K562 (cell line): ENCODE results near the gene AMER3. TPM values are rescaled to one million over a fixed set of nuclear protein-coding genes. Genes with fewer than 3 reads are reported as not detected.

Experiments
- ATAC-seq: fragments of 200-7000 bp; cut with Tn5 transposase; 3 replicates; pipeline ENCODE4 v1.9.1; 2020; ENCODE audit warnings: moderate library complexity
- BruUV-seq: library from RNA; stranded (reverse); fragments of 400-500 nt; replicated peaks from 2 replicates; lab custom pipeline; 2021; lab: Mats Ljungman, UMichigan
- CTCF ChIA-PET: fragments of 300-600 bp; formaldehyde crosslinking; extraction: SDS; loops from one replicate; lab custom pipeline; 2021; ENCODE audit warnings: low intra/inter-chr PET ratio; lab: Yijun Ruan, JAX
- POLR2A ChIA-PET: fragments of 300-600, 350-650 bp; sonication (Branson Sonifier 250); formaldehyde crosslinking; extraction: SDS; loops from one replicate; lab custom pipeline; 2021; ENCODE audit warnings: antibody characterized with exemption, inconsistent platforms; lab: Yijun Ruan, JAX
- DNase-seq, 4 experiments: peaks; one replicate each; pipeline versions ENCODE4 v3.0.0 to v3.0.0-alpha.2; 2011 to 2018; ENCODE audit warnings: low spot score in 3 of 4, mixed read lengths in 3 of 4; ENCODE audit errors: extremely low read depth in 1 of 4
- FAIRE-seq: peaks from 2 replicates; lab custom pipeline; 2011; peaks lifted over from hg19 to GRCh38; lab: Jason Lieb, UNC
- H2AFZ ChIP-seq: 2 replicates; pipeline ENCODE4 v1.6.0; 2011; ENCODE audit warnings: low read depth, low read length, control low read depth, inconsistent platforms
- H3K27ac ChIP-seq: fragments of 200-600 bp; 3 replicates; pipeline ENCODE4 v1.8.0; 2011; ENCODE audit warnings: low read depth, mild to moderate bottlenecking, control low read depth, inconsistent platforms, low read length, moderate library complexity, mixed read lengths; ENCODE audit errors: extremely low read depth
- H3K27me3 ChIP-seq, 2 experiments: fragments of 300-600 bp in 1 of 2; 2 replicates in 1 of 2; 3 replicates in 1 of 2; pipeline versions ENCODE4 v1.6.0 to v1.8.0; 2011; ENCODE audit warnings: inconsistent platforms in 2 of 2, low read length in 2 of 2, mild to moderate bottlenecking in 1 of 2, mixed read lengths in 1 of 2, moderate library complexity in 1 of 2; ENCODE audit not compliant: control insufficient read depth in 2 of 2, insufficient read depth in 2 of 2
- H3K36me3 ChIP-seq: fragments of 300-600 bp; 3 replicates; pipeline ENCODE4 v1.8.0; 2011; ENCODE audit warnings: mild to moderate bottlenecking, low read length, inconsistent platforms; ENCODE audit not compliant: control insufficient read depth, insufficient read depth
- H3K4me1 ChIP-seq, 2 experiments: fragments of 200-600 bp in 1 of 2; replicated peaks in 1 of 2; 2 replicates in 1 of 2; 3 replicates in 1 of 2; pipeline versions ENCODE4 v1.5.1 to v1.8.0; 2011; ENCODE audit warnings: inconsistent platforms in 2 of 2, low read length in 2 of 2, mild to moderate bottlenecking in 1 of 2, mixed read lengths in 1 of 2, moderate library complexity in 1 of 2; ENCODE audit not compliant: control insufficient read depth in 2 of 2, insufficient read depth in 2 of 2
- H3K4me2 ChIP-seq: 2 replicates; pipeline ENCODE4 v1.6.1; 2011; ENCODE audit warnings: low read length, control low read depth, inconsistent platforms, mixed read lengths; ENCODE audit not compliant: insufficient read depth
- H3K4me3 ChIP-seq: fragments of 200-600 bp; sonication (generic), shearing (Covaris generic); 2 replicates; pipeline ENCODE4 v1.5.1; 2016; ENCODE audit warnings: control low read depth, inconsistent platforms
- H3K79me2 ChIP-seq: fragments of 200-600 bp; 3 replicates; pipeline ENCODE4 v1.8.0; 2011; ENCODE audit warnings: low read length, inconsistent platforms; ENCODE audit not compliant: control insufficient read depth, insufficient read depth
- H3K9ac ChIP-seq, 2 experiments: 2 replicates each; pipeline versions ENCODE4 v1.6.0 to v1.6.1; 2011; ENCODE audit warnings: low read depth in 2 of 2, low read length in 2 of 2, control low read depth in 1 of 2, inconsistent platforms in 1 of 2, mild to moderate bottlenecking in 1 of 2, mixed read lengths in 1 of 2; ENCODE audit not compliant: insufficient read depth in 1 of 2
- H3K9me1 ChIP-seq: one replicate; pipeline ENCODE4 v1.6.0; 2011; ENCODE audit warnings: inconsistent platforms, mild to moderate bottlenecking, low read length, moderate library complexity; ENCODE audit not compliant: control insufficient read depth, insufficient read depth
- H3K9me3 ChIP-seq: replicated peaks from 2 replicates; pipeline ENCODE4 v1.5.1; 2011; ENCODE audit warnings: low read depth, low read length, inconsistent platforms; ENCODE audit not compliant: control insufficient read depth, insufficient read depth
- H4K20me1 ChIP-seq: replicated peaks from 2 replicates; pipeline ENCODE4 v1.6.1; 2011; ENCODE audit warnings: low read length, inconsistent platforms, mixed read lengths; ENCODE audit not compliant: control insufficient read depth, insufficient read depth
- ADNP ChIP-seq: fragments of 200-800 bp; sonication (Bioruptor generic); IDR thresholded peaks from 2 replicates; pipeline ENCODE4 v1.6.1; 2016; ENCODE audit warnings: missing genetic modification characterization, missing compliant biosample characterization
- ASH1L ChIP-seq: fragments of 450-650 bp; IDR thresholded peaks from 2 replicates; pipeline ENCODE4 v1.6.1; 2018; ENCODE audit warnings: borderline replicate concordance, mild to moderate bottlenecking, low read depth; ENCODE audit not compliant: partially characterized antibody
- C11orf30 ChIP-seq: fragments of 450-650 bp; IDR thresholded peaks from 2 replicates; pipeline ENCODE4 v1.6.1; 2016; ENCODE audit warnings: low read depth, mild to moderate bottlenecking
- CCNT2 ChIP-seq: IDR thresholded peaks from 2 replicates; pipeline ENCODE4 v1.6.1; 2011; ENCODE audit warnings: borderline replicate concordance, low read depth, mild to moderate bottlenecking, moderate library complexity, mixed read lengths, low read length; ENCODE audit not compliant: insufficient read length; ENCODE audit errors: extremely low read depth
- ELF1 ChIP-seq: fragments of 200-800 bp; sonication (Bioruptor generic); IDR thresholded peaks from 2 replicates; pipeline ENCODE4 v1.6.1; 2016; ENCODE audit warnings: missing genetic modification characterization, missing compliant biosample characterization
- ETV5 ChIP-seq: sonication (generic); formaldehyde crosslinking; IDR thresholded peaks from 2 replicates; pipeline ENCODE4 v1.4.0; 2020; ENCODE audit warnings: low read depth, mild to moderate bottlenecking, missing genetic modification reagents
- EWSR1 ChIP-seq: fragments of 450-650 bp; IDR thresholded peaks from 2 replicates; pipeline ENCODE4 v1.6.1; 2018; ENCODE audit warnings: borderline replicate concordance, mild to moderate bottlenecking, low read depth, moderate library complexity; ENCODE audit not compliant: partially characterized antibody
- IFI16 ChIP-seq: fragments of 250-450 bp; sonication (Bioruptor Pico); IDR thresholded peaks from 2 replicates; pipeline ENCODE4 v2.1.2; 2022; ENCODE audit warnings: mild to moderate bottlenecking, inconsistent platforms
- LEF1 ChIP-seq: fragments of 450-650 bp; IDR thresholded peaks from 2 replicates; pipeline ENCODE4 v1.6.1; 2016; ENCODE audit warnings: mild to moderate bottlenecking
- MAZ ChIP-seq, 2 experiments: fragments of 450-650 bp in 1 of 2; sonication (generic) in 1 of 2; formaldehyde crosslinking; IDR thresholded peaks in 1 of 2; conservative IDR thresholded peaks in 1 of 2; 2 replicates each; pipeline versions ENCODE4 v1.4.0 to v1.5.0; 2020; ENCODE audit warnings: mild to moderate bottlenecking in 1 of 2, missing genetic modification reagents in 1 of 2
- MTA3 ChIP-seq: fragments of 450-650 bp; formaldehyde crosslinking; IDR thresholded peaks from 2 replicates; pipeline ENCODE4 v1.6.1; 2017; ENCODE audit warnings: mild to moderate bottlenecking, borderline replicate concordance
- PHF21A ChIP-seq: fragments of 450-650 bp; IDR thresholded peaks from 2 replicates; pipeline ENCODE4 v1.6.1; 2017; ENCODE audit warnings: low read depth, borderline replicate concordance
- SMARCA5 ChIP-seq: fragments of 450-650 bp; IDR thresholded peaks from 2 replicates; pipeline ENCODE4 v1.6.1; 2016
- THRAP3 ChIP-seq: fragments of 450-650 bp; IDR thresholded peaks from 2 replicates; pipeline ENCODE4 v1.6.1; 2016; ENCODE audit warnings: mild to moderate bottlenecking, inconsistent platforms, borderline replicate concordance
- ZNF143 ChIP-seq: sonication (generic); formaldehyde crosslinking; IDR thresholded peaks from 2 replicates; pipeline ENCODE4 v1.9.0; 2022; ENCODE audit warnings: mild to moderate bottlenecking, missing genetic modification reagents
- ZNF436 ChIP-seq: fragments of 250-450, 450-650 bp; sonication (Bioruptor Pico); formaldehyde crosslinking; IDR thresholded peaks from 2 replicates; pipeline ENCODE4 v1.7.0; 2020; ENCODE audit warnings: mild to moderate bottlenecking
- ZNF444 ChIP-seq: fragments of 250-450 bp; sonication (Bioruptor Pico); IDR thresholded peaks from 2 replicates; pipeline ENCODE4 v1.4.0; 2020; ENCODE audit warnings: mild to moderate bottlenecking, moderate library complexity
- WGBS: fragments of 100-300 bp; shearing (Covaris generic); methylation state at CpG from one replicate; pipeline ENCODE4 v1.1.6; 2016; ENCODE audit warnings: low coverage, mixed read lengths; ENCODE audit not compliant: insufficient coverage; ENCODE audit errors: missing lambda C conversion rate; 5-methylcytosine and 5-hydroxymethylcytosine counted together
- in situ Hi-C: fragments of 300-500 bp; cut with MboI; formaldehyde crosslinking; loops from 4 replicates; pipeline ENCODE4 v1.15.0; 2018; ENCODE audit warnings: inconsistent platforms, mixed read lengths
- intact Hi-C: fragments of 100-400 bp; cut with micrococcal nuclease; formaldehyde crosslinking; loops from 2 replicates; pipeline ENCODE4 v1.14.2; 2022
- polyA plus RNA-seq, 8 experiments: library from polyadenylated mRNA; depleted of rRNA in 4 of 8; stranded (reverse) in 5 of 8; unstranded in 3 of 8; fragments of >200 nt; fragmentation: Nextera tagmentation in 2 of 8; fragmentation: Illumina TruSeq in 1 of 8; extraction: Ambion mirVana in 2 of 8; extraction: Trizol in 1 of 8; gene quantifications; 2 replicates each; pipeline versions ENCODE4 v1.2.1 to v1.2.3, GENCODE V29; 2011 to 2014; ENCODE audit warnings: inconsistent platforms in 1 of 8, missing spikeins in 1 of 8
- total RNA-seq, 7 experiments: library from RNA; depleted of rRNA in 6 of 7; stranded (reverse); fragments of >200 nt in 6 of 7; fragmentation: Illumina TruSeq in 2 of 7; extraction: Trizol in 2 of 7; gene quantifications; 2 replicates each; pipeline versions ENCODE4 v1.2.1 to v1.2.3, GENCODE V29; 2011 to 2021; ENCODE audit warnings: low replicate concordance in 1 of 7
- TF ChIP-seq, protein P1 (sequence below), 2 experiments: fragments of 450-650 bp in 1 of 2; sonication (generic) in 1 of 2; formaldehyde crosslinking in 1 of 2; IDR thresholded peaks in 1 of 2; conservative IDR thresholded peaks in 1 of 2; 2 replicates each; pipeline versions ENCODE4 v1.6.1 to v1.8.1; 2016 to 2023; ENCODE audit warnings: mild to moderate bottlenecking in 2 of 2, moderate library complexity in 2 of 2, inconsistent platforms in 1 of 2, missing genetic modification reagents in 1 of 2
- TF ChIP-seq, protein P2 (sequence below), 2 experiments: IDR thresholded peaks; 2 replicates each; pipeline ENCODE4 v1.6.1; 2012; ENCODE audit warnings: improper control_type of control experiment in 2 of 2, low read depth in 2 of 2, low read length in 2 of 2, borderline replicate concordance in 1 of 2

AMER3 gene
- total and polyA plus RNA-seq, 9 of the 15 experiments (the other 6 are each of a cell fraction or from before 2014, with no cell fraction given) = not detected

DNA sequence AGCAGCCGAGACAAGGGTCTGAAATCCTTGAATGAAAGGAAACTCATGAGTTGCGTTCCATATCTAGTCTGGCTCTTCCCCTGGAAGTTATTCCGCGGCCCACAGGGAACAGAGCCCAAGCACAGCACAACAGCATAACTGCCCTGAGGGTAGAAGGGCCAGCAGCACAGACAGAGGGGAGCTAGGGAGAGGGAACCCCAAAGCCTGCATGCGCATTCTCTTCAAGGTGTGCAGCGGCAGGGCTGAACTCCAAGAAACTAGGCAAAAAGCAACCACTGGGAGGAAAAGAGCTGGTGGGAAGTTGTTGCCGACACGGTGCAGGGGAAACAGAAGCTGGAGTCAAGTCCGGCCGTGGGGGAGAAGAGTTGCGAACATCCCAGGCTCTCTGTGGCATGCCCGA is 14.7 kb upstream of the AMER3 start:
- Histone ChIP-seq H3K4me1 (0 out of 5 replicates have a peak, but pooled peaks cover 0 to 3% of the 10 kb centered on the region in 2 experiments), H3K4me3 (no peak overlapping the region), H2AFZ (no peak overlapping the region), H3K9me3 (no peaks in the 10 kb centered on the region), H3K27ac (no peak overlapping the region), H3K27me3 (peaks cover 22 to 60% of the 10 kb centered on the region in 2 experiments), H3K36me3 (no peaks in the 10 kb centered on the region), H3K9ac (no peak overlapping the region), H4K20me1 (no peaks in the 10 kb centered on the region), H3K79me2 (no peaks in the 10 kb centered on the region), H3K4me2 (no peak overlapping the region), H3K9me1 (no peaks in the 10 kb centered on the region)
- intact Hi-C loops (no loop called here), in situ Hi-C loops (no loop called here)
- FAIRE-seq = no peak
- DNase-seq = no peak
- CTCF ChIA-PET = no interaction called here
- TF ChIP-seq EWSR1 (no peak), THRAP3 (no peak), ADNP (tag) (no peak), C11orf30 (no peak), PHF21A (no peak), ELF1 (tag) (no peak), MAZ (CRISPR knock-in tag; conservative IDR thresholded peaks at IDR 0.05 in 1 of 2, IDR thresholded peaks at IDR 0.05 in 1 of 2) (no peak), MTA3 (no peak), CCNT2 (no peak), ZNF143 (CRISPR knock-in tag) (no peak), LEF1 (no peak), ETV5 (CRISPR knock-in tag) (no peak), ASH1L (no peak), SMARCA5 (no peak), ZNF436 (CRISPR knock-in tag) (no peak), IFI16 (CRISPR knock-in tag) (no peak), ZNF444 (no peak)
- TF ChIP-seq, protein P1, sequence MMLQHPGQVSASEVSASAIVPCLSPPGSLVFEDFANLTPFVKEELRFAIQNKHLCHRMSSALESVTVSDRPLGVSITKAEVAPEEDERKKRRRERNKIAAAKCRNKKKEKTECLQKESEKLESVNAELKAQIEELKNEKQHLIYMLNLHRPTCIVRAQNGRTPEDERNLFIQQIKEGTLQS (IDR thresholded peaks at IDR 0.05) = no peak
- TF ChIP-seq, protein P1 (CRISPR knock-in tag; conservative IDR thresholded peaks at IDR 0.05) = no peak
- TF ChIP-seq, protein P2, sequence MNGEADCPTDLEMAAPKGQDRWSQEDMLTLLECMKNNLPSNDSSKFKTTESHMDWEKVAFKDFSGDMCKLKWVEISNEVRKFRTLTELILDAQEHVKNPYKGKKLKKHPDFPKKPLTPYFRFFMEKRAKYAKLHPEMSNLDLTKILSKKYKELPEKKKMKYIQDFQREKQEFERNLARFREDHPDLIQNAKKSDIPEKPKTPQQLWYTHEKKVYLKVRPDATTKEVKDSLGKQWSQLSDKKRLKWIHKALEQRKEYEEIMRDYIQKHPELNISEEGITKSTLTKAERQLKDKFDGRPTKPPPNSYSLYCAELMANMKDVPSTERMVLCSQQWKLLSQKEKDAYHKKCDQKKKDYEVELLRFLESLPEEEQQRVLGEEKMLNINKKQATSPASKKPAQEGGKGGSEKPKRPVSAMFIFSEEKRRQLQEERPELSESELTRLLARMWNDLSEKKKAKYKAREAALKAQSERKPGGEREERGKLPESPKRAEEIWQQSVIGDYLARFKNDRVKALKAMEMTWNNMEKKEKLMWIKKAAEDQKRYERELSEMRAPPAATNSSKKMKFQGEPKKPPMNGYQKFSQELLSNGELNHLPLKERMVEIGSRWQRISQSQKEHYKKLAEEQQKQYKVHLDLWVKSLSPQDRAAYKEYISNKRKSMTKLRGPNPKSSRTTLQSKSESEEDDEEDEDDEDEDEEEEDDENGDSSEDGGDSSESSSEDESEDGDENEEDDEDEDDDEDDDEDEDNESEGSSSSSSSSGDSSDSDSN (IDR thresholded peaks at IDR 0.05; ENCODE audit: borderline replicate concordance in 1 of 2, low read depth in 2 of 2, low read length in 2 of 2) = no peak
- POLR2A ChIA-PET = no interaction called here
- BruUV-seq = no TSS peak
- ATAC-seq = no peak
- 1% methylated on average over 12 of the region's 12 CpGs for WGBS
